Thymus (tissue), 11 donors: ENCODE measurements around the gene KCND1. TPM values are rescaled to one million over a fixed set of nuclear protein-coding genes. Genes with fewer than 3 reads are reported as not detected.

Source experiments
- DNase-seq, 9 donors: peaks; one replicate each; pipeline ENCODE4 v3.0.0-alpha.2; 2013; ENCODE audit warnings: low spot score in 9 of 9, low read depth in 6 of 9, missing footprints in 1 of 9
- H3K27ac ChIP-seq, 2 donors: one replicate each; pipeline ENCODE4 v1.5.1; 2013; ENCODE audit warnings: control low read depth in 1 of 2, low read depth in 1 of 2, low read length in 1 of 2, mild to moderate bottlenecking in 1 of 2, moderate library complexity in 1 of 2
- H3K27me3 ChIP-seq, 2 donors: one replicate each; pipeline ENCODE4 v1.5.1; 2013; ENCODE audit warnings: low read length in 1 of 2; ENCODE audit not compliant: control insufficient read depth in 2 of 2, insufficient read depth in 1 of 2
- H3K36me3 ChIP-seq, 2 donors: one replicate each; pipeline ENCODE4 v1.5.1; 2013; ENCODE audit warnings: low read length in 1 of 2, mild to moderate bottlenecking in 1 of 2, moderate library complexity in 1 of 2; ENCODE audit not compliant: control insufficient read depth in 2 of 2, insufficient read depth in 2 of 2
- H3K4me1 ChIP-seq, 2 donors: one replicate each; pipeline ENCODE4 v1.5.1; 2013; ENCODE audit warnings: low read length in 2 of 2; ENCODE audit not compliant: control insufficient read depth in 2 of 2, insufficient read depth in 2 of 2
- H3K4me3 ChIP-seq, 2 donors: one replicate each; pipeline ENCODE4 v1.5.1; 2013; ENCODE audit warnings: low read length in 2 of 2, control low read depth in 1 of 2, mild to moderate bottlenecking in 1 of 2
- H3K9me3 ChIP-seq, 2 donors: one replicate each; pipeline ENCODE4 v1.5.1; 2013; ENCODE audit warnings: low read length in 1 of 2, mild to moderate bottlenecking in 1 of 2; ENCODE audit not compliant: control insufficient read depth in 2 of 2, insufficient read depth in 1 of 2
- WGBS: extraction: QIAGEN DNeasy Blood & Tissue Kit; methylation state at CpG from one replicate; pipeline ENCODE4 v1.1.7; 2013; 5-methylcytosine and 5-hydroxymethylcytosine counted together
- polyA plus RNA-seq: library from polyadenylated mRNA; stranded (reverse); fragments of 200-250 nt; gene quantifications from one replicate; pipeline ENCODE4 v1.2.3, GENCODE V29; 2013
- total RNA-seq: library from RNA; stranded (reverse); fragments of 120-200 nt; gene quantifications from one replicate; pipeline ENCODE4 v1.2.4, GENCODE V29; 2013
- donor health status: healthy.

Gene KCND1
- total and polyA plus RNA-seq, 2 donors, result 0.19 to 3.1 TPM

DNA sequence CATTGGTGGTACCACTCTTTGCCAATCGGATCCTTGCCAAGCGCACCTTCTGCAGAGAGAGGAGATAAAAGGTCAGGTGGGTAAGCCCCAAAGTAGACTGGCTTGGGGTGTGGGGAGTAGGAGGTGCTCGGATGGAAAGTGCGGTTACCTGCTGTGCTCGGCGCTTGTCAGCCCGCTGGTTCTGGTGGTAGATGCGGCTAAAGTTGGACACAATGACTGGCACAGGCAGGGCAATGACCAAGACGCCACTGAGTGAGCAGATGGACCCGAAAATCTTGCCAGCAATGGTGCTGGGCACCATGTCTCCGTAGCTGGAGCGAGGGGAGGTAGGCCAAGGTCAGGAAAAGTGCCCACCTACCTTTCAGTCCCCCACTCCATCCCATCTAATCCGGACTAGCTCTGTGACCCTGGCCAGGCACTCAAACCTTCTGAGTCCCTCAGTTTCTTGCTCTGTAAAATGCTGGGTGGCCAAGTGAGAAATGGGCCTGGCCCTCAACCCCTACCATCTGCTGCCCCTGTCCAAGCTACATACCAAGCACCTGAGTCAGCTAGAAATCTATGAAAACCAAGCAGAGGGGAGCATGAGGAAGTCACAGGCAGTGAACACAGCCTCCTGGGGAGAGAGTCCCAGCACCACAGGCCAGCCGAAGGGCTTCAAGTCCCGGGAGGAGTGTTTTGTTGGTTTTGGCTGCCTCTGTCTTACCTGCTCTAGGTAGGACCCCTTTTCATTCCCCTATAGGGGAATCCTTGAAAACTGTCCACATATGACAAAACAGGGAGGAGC lies 4.7 kb downstream of the KCND1 start:
- no peaks in the 10 kb centered on the region for H3K36me3 ChIP-seq
- H3K9me3 ChIP-seq, result no peaks in the 10 kb centered on the region
- 97% methylated on average over 15 of the region's 15 CpGs for WGBS
- no peak for DNase-seq
- H3K27me3 ChIP-seq, result peaks cover 0 to 10% of the 10 kb centered on the region in 2 donors
- H3K27ac ChIP-seq, result no peak overlapping the region
- no peak overlapping the region for H3K4me3 ChIP-seq
- peaks cover 0 to 8% of the 10 kb centered on the region in 2 donors for H3K4me1 ChIP-seq

DNA sequence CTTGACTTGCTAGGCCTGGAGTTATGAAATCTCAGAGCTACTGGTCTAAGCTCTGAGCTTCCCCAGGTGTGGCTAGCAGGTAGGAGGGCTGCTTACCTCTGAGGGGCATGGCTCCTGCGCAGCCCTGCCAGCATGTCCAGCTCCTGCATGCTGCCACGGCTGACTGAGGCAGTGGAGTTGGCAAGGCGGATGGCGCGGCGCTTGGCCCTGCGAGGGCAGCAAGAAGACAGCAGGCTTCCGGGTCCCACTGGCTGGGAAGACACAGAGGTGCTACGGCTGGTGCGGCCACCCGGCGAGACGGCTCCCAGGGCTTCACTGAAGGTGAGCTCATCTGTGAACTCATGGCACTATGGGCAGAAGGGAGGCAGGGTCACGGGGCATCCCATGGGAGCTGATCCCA lies 5.7 kb downstream of the KCND1 start:
- Histone ChIP-seq H3K36me3 (no peaks in the 10 kb centered on the region), H3K4me3 (no peak overlapping the region), H3K27ac (no peak overlapping the region), H3K9me3 (no peaks in the 10 kb centered on the region), H3K27me3 (no peaks in the 10 kb centered on the region), H3K4me1 (no peaks in the 10 kb centered on the region)
- DNase-seq, result no peak
- 97% methylated on average over 14 of the region's 14 CpGs for WGBS

GRCh38 chrX:48961585-48962091 lies 10.0 kb downstream of the KCND1 start:
- no peaks in the 10 kb centered on the region for H3K27me3 ChIP-seq
- no peaks in the 10 kb centered on the region for H3K36me3 ChIP-seq
- DNase-seq, result no peak
- peaks cover 0 to 6% of the 10 kb centered on the region in 2 donors for H3K9me3 ChIP-seq
- H3K4me3 ChIP-seq, result no peak overlapping the region
- H3K4me1 ChIP-seq, result peaks cover 0 to 2% of the 10 kb centered on the region in 2 donors
- no peak overlapping the region for H3K27ac ChIP-seq
- 74% methylated on average over 5 of the region's 5 CpGs for WGBS

DNA sequence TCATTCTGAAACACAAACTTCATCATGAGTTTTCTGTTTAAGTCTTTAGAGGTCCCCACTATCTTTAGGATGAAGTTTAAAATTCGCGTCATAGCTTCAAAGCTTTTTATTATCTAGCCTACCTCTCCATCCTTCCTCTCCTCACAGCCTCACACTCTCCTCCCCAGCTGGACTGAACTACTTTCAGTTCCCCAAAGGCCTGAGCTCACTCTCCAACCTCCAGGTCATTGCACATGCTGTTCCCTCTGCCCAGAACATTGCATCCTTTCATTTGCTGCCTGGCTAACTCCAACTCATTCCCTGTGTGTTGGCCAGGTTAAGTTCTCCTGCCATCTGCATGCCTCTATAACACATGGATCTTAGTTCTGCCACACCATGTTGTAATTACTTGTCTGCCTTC lies 11.4 kb downstream of the KCND1 start:
- H3K4me3 ChIP-seq, result no peak overlapping the region
- no peak overlapping the region for H3K27ac ChIP-seq
- DNase-seq, result no peak
- peaks cover 1 to 8% of the 10 kb centered on the region in 2 donors for H3K36me3 ChIP-seq
- H3K9me3 ChIP-seq, result peaks cover 0 to 7% of the 10 kb centered on the region in 2 donors
- WGBS, result 91% methylated on average over 2 of the region's 2 CpGs
- peaks cover 0 to 13% of the 10 kb centered on the region in 2 donors for H3K4me1 ChIP-seq
- H3K27me3 ChIP-seq, result no peaks in the 10 kb centered on the region

DNA sequence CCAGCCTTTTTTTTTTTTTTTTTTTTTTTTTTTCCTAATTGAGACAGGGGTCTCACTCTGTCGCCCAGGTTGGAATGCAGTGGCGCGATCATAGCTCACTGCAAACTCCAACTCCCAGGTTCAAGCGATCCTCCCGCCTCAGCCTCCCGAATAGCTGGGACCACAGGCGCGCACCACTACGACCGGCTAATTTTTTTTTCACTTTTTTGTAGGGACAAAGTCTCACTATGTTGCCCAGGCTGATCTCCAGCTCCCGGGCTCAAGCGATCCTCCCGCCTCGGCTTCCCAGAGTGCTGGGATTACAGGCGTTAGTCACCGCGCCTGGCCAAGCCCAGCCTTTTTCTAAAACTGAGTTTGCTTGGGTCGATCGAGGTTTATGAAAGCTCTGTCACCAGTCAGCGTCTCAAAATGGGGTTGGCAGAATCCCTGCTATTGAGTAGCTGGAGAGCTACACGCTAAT lies 13.0 kb downstream of the KCND1 start:
- under 1% methylated on average over 21 of the region's 21 CpGs for WGBS
- DNase-seq, result peak in 1 of 9 donors; percentile 51
- no peaks in the 10 kb centered on the region for H3K27me3 ChIP-seq
- peaks cover 0 to 7% of the 10 kb centered on the region in 2 donors for H3K9me3 ChIP-seq
- H3K4me1 ChIP-seq, result peaks cover 0 to 19% of the 10 kb centered on the region in 2 donors
- H3K27ac ChIP-seq, result peak overlapping the region; percentile 95 to 99
- peaks cover 10 to 21% of the 10 kb centered on the region in 2 donors for H3K36me3 ChIP-seq
- H3K4me3 ChIP-seq, result peak overlapping the region; percentile 52 to 67

DNA sequence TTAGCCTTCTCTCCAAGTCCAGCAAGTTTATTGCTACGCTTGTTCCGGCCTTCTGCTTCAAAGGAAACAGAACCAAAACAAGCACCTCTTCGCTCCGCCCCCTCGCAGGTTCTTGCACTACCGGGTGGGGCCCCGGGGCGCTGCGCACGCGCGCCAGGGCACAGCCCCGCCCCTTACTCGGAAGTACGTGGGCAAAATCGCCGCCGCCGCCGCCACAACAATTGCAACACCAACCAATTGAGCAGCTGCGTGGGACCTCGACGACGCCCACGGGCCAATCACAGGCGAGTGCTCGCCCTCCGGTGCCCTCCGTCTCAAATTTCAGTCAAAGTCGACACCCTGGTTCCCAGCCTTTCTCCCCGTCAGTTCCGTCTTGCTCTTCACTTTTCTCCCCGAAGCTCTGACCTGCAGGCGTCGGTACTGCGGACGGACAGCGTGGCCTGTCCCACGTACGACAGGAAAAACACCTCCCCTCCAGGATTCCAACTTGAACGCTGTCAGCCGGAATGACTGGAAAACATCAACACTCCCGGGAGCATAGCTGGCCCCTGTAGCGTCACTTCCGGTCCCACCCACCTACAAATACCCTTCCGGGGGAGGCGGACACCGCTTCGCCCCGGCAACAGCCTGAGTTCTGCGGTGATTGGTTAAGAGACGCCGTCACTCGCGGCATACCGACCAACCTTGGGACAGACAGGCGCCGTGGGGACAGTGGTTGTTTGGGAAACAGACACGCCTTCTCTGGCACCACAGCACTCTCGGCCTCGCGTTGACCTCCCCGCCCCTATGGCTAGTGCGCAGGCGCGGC lies 13.6 kb downstream of the KCND1 start:
- Histone ChIP-seq H3K4me3 (peak overlapping the region; percentile 67 to 77), H3K4me1 (peaks cover 3 to 20% of the 10 kb centered on the region in 2 donors), H3K27ac (peak overlapping the region; percentile 99), H3K27me3 (no peaks in the 10 kb centered on the region), H3K9me3 (peaks cover 0 to 7% of the 10 kb centered on the region in 2 donors), H3K36me3 (peaks cover 10 to 21% of the 10 kb centered on the region in 2 donors)
- under 1% methylated on average over 66 of the region's 66 CpGs for WGBS
- peak; percentile 82 to 96 (median 91) for DNase-seq

- WGBS, result under 1% methylated on average over 53 of the region's 53 CpGs
Observed at GRCh38 chrX:48957477-48957826, 14.2 kb downstream of the KCND1 start, which contains the start of gene OTUD5. Gene OTUD5, minus strand, starts transcription at chrX:48957607. Its CDS starts 37 bp downstream, at chrX:48957570.

GRCh38 chrX:48956728-48957414 lies 14.8 kb downstream of the KCND1 start:
- H3K27me3 ChIP-seq, result no peaks in the 10 kb centered on the region
- peaks cover 3 to 25% of the 10 kb centered on the region in 2 donors for H3K4me1 ChIP-seq
- H3K27ac ChIP-seq, result peak overlapping the region; percentile 17 to 99
- DNase-seq, result no peak
- H3K4me3 ChIP-seq, result peak overlapping the region; percentile 64 to 77
- WGBS, result 3% methylated on average over 61 of the region's 61 CpGs
- peaks cover 0 to 7% of the 10 kb centered on the region in 2 donors for H3K9me3 ChIP-seq
- peaks cover 10 to 21% of the 10 kb centered on the region in 2 donors for H3K36me3 ChIP-seq

More at GRCh38 chrX:48957477-48957826, 14.2 kb downstream of the KCND1 start, which contains the start of gene OTUD5:
- Histone ChIP-seq H3K9me3 (peaks cover 0 to 7% of the 10 kb centered on the region in 2 donors), H3K36me3 (peaks cover 10 to 21% of the 10 kb centered on the region in 2 donors), H3K4me1 (peaks cover 3 to 25% of the 10 kb centered on the region in 2 donors), H3K4me3 (peak within 1 kb of the TSS; percentile 67 to 77), H3K27ac (peak within 1 kb of the TSS; percentile 99), H3K27me3 (no peaks in the 10 kb centered on the region)
- DNase-seq, result peak in 4 of 9 donors; percentile 66 to 89 (median 78)
